ENCODE data around the gene TENM3. TPM values are rescaled to one million over a fixed set of nuclear protein-coding genes. Genes with fewer than 3 reads are reported as not detected.

TENM3 gene
- total and polyA plus RNA-seq, 2 experiments from 2014 or later, result 16.1 to 70.9 TPM

DNA sequence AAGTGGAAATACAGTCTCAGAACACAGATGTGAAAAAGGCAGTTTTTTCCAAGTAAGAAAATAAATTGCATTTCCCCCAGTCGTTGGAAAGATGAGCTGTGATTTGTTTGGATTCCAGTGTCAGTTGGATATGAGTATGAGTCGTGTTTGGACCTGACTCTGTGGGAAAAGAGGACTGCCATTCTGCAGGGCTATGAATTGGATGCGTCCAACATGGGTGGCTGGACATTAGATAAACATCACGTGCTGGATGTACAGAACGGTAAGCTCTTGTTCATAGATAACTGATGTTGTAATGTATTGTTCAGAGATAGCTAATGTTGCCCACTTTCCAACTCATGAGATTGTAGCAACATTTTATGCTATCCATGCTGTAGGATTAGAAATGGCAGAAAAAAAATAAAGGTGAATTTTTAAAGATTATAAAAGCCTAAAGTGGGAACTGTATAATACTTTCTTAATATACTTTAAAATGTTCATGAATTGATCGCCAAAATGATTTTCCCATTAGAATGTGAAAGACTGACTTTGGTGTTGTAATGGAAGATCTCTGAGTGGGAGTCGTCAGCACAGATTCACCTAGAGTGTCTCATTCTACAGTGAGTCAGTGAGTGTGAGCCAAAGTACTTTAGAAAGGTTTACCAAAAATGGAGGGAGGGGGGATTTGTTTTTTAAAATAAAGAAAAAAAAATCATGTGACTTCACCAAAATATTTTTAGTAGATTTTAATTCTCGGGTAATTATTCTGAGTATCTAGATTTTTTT, 495.3 kb downstream of the TENM3 start:
- TF ChIP-seq EZH2phosphoT487 (IDR thresholded peaks at IDR 0.05; ENCODE audit: low read depth, severe bottlenecking, unreplicated experiment), result no peak
- TF ChIP-seq, protein P1, sequence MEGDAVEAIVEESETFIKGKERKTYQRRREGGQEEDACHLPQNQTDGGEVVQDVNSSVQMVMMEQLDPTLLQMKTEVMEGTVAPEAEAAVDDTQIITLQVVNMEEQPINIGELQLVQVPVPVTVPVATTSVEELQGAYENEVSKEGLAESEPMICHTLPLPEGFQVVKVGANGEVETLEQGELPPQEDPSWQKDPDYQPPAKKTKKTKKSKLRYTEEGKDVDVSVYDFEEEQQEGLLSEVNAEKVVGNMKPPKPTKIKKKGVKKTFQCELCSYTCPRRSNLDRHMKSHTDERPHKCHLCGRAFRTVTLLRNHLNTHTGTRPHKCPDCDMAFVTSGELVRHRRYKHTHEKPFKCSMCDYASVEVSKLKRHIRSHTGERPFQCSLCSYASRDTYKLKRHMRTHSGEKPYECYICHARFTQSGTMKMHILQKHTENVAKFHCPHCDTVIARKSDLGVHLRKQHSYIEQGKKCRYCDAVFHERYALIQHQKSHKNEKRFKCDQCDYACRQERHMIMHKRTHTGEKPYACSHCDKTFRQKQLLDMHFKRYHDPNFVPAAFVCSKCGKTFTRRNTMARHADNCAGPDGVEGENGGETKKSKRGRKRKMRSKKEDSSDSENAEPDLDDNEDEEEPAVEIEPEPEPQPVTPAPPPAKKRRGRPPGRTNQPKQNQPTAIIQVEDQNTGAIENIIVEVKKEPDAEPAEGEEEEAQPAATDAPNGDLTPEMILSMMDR (IDR thresholded peaks at IDR 0.05; ENCODE audit: poor library complexity), result no peak
- TF ChIP-seq EZH2 (IDR thresholded peaks at IDR 0.05; ENCODE audit: borderline replicate concordance), result no peak
- no peak overlapping the region for H3K4me3 ChIP-seq
- no peaks in the 10 kb centered on the region for H3K9me3 ChIP-seq (ENCODE audit: low read depth)
- no peak overlapping the region for H3K27ac ChIP-seq
- no peaks in the 10 kb centered on the region for H3K79me2 ChIP-seq
- H3K4me2 ChIP-seq, result no peak overlapping the region
- no peak overlapping the region for H2AFZ ChIP-seq
- H3K27me3 ChIP-seq, result no peaks in the 10 kb centered on the region
- no peaks in the 10 kb centered on the region for H3K36me3 ChIP-seq (replicated peaks; ENCODE audit: insufficient read depth, low read depth)
- no peaks in the 10 kb centered on the region for H4K20me1 ChIP-seq (ENCODE audit: insufficient read depth, poor library complexity, severe bottlenecking)
- no peak for DNase-seq (ENCODE audit: low spot score)
- WGBS (ENCODE audit: low lambda C conversion rate, missing lambda C conversion rate), result 70% methylated on average over 8 of the region's 8 CpGs
- H3K4me1 ChIP-seq (ENCODE audit: insufficient read depth), result no peaks in the 10 kb centered on the region
- H3K9me2 ChIP-seq (replicated peaks; ENCODE audit: insufficient read depth), result no peaks in the 10 kb centered on the region

DNA sequence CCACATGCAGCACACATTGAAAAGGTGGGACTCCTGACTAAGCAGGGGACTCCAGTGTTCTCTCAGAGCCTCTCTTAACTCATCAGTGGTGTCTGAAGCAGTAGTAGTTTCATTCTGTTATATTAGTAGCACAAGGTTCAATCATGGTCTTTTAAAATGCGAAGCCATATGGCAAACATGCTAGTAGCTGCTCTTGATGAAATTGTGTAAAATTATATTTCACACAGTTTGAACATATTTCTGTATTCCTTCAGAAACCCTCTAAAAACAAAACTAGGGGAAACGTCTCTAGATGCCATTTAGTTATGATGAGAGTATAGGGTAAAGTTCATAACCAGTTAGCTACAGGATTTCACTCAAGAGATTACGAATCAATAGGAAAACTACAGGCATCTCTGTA, 497.1 kb downstream of the TENM3 start:
- WGBS (ENCODE audit: low lambda C conversion rate, missing lambda C conversion rate), result 96% methylated on average over 3 of the region's 3 CpGs
- Histone ChIP-seq H3K4me2 (no peak overlapping the region), H2AFZ (no peak overlapping the region), H3K27ac (no peak overlapping the region), H3K9me3 (ENCODE audit: low read depth) (no peaks in the 10 kb centered on the region), H3K79me2 (no peaks in the 10 kb centered on the region), H3K4me1 (ENCODE audit: insufficient read depth) (no peaks in the 10 kb centered on the region), H3K27me3 (no peaks in the 10 kb centered on the region), H3K9me2 (replicated peaks; ENCODE audit: insufficient read depth) (no peaks in the 10 kb centered on the region), H3K36me3 (replicated peaks; ENCODE audit: insufficient read depth, low read depth) (no peaks in the 10 kb centered on the region), H3K4me3 (no peak overlapping the region), H4K20me1 (ENCODE audit: insufficient read depth, poor library complexity, severe bottlenecking) (no peaks in the 10 kb centered on the region)
- TF ChIP-seq EZH2phosphoT487 (IDR thresholded peaks at IDR 0.05; ENCODE audit: low read depth, severe bottlenecking, unreplicated experiment) (no peak), EZH2 (IDR thresholded peaks at IDR 0.05; ENCODE audit: borderline replicate concordance) (no peak)
- TF ChIP-seq, protein P1 (IDR thresholded peaks at IDR 0.05; ENCODE audit: poor library complexity), result no peak
- DNase-seq (ENCODE audit: low spot score), result no peak

DNA sequence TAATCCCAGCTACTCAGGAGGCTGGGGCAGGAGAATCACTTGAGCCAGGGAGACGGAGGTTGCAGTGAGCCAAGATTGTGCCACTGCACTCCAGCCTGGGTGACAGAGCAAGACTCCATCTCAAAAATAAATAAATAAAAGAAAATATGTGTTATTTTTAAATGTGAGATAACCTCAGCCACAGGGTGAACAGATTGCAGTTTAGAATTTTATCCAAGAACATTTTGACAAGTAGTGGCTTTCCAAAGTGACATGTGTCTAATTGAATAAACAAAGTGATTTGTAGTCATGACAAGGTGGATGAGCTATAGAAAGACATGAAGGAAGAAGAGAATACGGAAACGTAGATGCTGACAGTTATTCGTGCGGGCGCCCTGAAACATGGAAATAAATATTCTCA, 497.9 kb downstream of the TENM3 start:
- Histone ChIP-seq H2AFZ (no peak overlapping the region), H3K4me1 (ENCODE audit: insufficient read depth) (no peaks in the 10 kb centered on the region), H4K20me1 (ENCODE audit: insufficient read depth, poor library complexity, severe bottlenecking) (no peaks in the 10 kb centered on the region), H3K27ac (no peak overlapping the region), H3K9me3 (ENCODE audit: low read depth) (no peaks in the 10 kb centered on the region), H3K27me3 (no peaks in the 10 kb centered on the region), H3K4me3 (no peak overlapping the region), H3K36me3 (replicated peaks; ENCODE audit: insufficient read depth, low read depth) (no peaks in the 10 kb centered on the region), H3K9me2 (replicated peaks; ENCODE audit: insufficient read depth) (no peaks in the 10 kb centered on the region), H3K4me2 (no peak overlapping the region), H3K79me2 (no peaks in the 10 kb centered on the region)
- 98% methylated on average over 6 of the region's 6 CpGs for WGBS (ENCODE audit: low lambda C conversion rate, missing lambda C conversion rate)
- no peak for DNase-seq (ENCODE audit: low spot score)
- TF ChIP-seq, protein P1 (IDR thresholded peaks at IDR 0.05; ENCODE audit: poor library complexity), result no peak
- TF ChIP-seq EZH2phosphoT487 (IDR thresholded peaks at IDR 0.05; ENCODE audit: low read depth, severe bottlenecking, unreplicated experiment) (no peak), EZH2 (IDR thresholded peaks at IDR 0.05; ENCODE audit: borderline replicate concordance) (no peak)

Measured in hepatocyte (in vitro differentiated cells).